Measurements from ENCODE around the gene SEMA4B.
A peak's percentile ranks its signal among the peaks of the same experiment; 100 is the strongest.
"Not testable (repeated sequence)": the region's sequence is repeated elsewhere in the genome, so short reads cannot be mapped to it uniquely, and the experiment has no call there.

Gene SEMA4B

DNA sequence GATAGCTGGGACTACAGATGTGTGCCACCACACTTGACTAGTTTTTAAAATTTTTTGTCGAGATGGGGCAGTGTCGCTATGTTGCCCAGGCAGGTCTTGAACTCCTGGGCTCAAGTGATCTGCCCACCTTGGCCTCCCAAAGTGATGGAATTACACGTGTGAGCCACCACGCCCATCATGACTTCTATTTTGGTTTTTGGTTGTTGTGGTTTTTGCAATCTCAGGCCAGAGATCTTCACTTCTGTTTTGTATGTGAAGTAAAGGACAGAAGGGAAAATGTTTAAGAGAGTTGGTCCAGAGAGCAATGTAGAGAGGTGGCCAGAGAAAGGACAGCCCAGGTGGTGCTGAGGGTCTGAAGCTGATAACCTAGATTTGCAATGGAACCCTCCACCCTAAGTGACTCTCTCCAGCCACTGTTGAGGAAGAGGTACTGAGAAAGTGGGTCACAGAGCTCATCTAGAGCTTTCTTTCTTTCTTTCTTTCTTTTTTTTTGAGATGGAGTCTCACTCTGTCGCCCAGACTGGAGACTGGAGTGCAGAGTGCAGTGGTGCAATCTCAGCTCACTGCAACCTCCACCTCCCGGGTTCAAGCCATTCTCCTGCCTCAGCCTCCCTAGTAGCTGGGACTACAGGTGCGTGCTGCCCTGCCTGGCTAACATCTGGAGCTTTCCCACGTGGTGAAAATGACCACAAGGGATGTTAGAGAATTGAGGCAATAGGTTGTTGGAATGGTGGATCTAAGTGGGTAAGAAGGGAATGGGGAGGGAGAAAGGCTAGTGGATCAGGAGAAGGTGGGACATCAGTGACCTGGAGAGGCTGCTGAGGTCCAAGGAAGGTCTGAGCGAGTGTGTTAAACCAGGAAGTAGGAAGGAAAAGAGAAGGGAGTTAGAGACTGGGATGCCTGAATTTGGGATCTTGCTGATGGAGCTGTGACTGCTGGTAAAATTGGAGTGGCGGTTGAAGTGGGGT, 22.4 kb upstream of the SEMA4B start:
- DNase-seq (ENCODE audit: low read depth): no peak

DNA sequence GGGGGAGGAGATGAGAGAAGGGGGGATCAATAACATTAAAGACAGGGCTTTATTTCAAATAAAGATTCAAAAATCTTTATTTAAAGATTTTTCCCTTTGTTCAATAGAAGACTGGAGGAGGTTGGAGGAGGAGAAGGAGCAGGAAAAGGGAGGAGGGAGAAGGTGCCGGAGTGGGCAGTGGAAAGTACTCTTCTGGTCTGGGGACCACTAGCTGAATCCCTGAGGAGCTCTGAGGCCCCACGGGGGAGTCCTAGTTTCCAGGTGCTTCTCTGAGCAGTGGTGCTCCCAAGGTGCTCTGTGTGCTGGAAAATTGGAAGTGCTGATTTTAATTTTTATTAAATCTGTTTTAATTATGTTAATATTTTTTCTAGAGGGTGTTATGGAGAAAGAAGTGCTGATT, 19.4 kb upstream of the SEMA4B start:
- no peak for DNase-seq (ENCODE audit: low read depth)

DNA sequence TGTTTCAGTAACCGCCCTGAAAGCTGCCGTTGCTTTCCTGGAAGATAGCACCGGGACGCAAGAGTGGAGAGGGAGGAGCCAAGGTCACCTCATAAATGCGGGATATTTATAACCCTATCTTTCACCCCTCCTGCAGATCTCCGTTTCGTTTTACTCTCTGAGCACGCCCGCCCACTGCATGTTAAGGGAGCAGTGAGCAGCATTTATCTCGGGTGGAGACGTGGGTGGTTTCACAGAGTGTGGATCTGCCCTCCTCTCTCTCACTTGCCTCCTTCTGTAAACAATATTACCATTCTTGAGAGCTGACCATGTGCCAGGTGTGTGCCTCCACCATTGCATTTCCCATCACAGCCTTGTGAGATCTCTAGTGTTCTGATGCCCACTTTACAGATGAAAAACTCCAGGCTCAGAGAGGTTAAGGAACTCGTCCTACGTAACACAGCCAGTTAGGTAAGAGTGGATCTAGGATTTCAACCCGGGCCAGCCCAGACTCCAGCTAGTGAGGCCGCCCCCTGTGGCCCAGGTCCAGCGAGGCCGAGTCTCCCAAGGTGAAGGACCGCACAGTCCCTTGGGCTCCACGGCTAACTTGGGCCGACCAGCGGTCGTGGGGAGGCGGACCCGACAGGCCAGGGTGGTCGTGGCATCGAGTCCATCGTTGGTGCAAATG, 16.9 kb upstream of the SEMA4B start:
- no peak for DNase-seq (ENCODE audit: low read depth)

DNA sequence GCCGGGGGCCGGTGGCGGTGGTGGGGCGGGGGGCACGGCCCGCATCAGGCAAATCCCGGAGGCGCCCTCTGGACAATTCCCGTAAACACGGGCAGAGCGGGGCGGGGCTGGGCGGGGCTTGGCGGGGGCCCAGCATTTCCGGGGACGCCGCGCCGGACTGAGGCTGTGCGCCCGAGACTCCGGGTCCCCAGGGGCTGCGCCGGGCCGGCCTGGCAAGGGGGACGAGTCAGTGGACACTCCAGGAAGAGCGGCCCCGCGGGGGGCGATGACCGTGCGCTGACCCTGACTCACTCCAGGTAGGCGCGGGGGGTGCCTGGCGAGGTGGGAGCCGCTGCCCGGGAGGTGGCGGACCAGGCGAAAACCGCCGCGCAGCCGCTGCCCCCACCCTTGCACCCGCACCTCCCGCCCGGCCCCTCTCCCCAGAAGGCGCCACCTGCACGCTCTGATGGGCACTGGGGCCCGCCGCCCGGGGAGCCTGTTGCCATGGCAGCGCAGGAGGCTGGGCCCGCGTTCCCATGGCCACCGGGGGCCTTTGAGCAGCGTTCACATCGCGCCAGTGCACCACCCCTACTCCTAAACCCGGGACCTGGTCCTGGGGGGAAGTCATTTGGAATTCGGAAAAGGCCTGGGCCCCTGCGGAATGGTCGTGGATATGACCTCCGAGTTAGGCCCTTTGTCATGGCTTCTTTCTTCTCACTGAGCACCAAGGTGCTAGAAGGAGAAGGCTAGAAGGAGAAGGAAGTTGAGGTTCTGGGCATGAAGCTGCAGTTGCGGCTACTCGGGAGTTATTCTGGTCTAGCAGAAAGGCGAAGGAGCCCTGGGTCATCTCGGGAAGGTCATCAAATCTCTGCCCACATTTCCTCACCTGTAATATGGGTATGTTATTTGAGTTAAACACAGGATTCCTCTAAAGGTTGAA, 16.1 kb upstream of the SEMA4B start:
- peak; percentile 34 for DNase-seq (ENCODE audit: low read depth)

DNA sequence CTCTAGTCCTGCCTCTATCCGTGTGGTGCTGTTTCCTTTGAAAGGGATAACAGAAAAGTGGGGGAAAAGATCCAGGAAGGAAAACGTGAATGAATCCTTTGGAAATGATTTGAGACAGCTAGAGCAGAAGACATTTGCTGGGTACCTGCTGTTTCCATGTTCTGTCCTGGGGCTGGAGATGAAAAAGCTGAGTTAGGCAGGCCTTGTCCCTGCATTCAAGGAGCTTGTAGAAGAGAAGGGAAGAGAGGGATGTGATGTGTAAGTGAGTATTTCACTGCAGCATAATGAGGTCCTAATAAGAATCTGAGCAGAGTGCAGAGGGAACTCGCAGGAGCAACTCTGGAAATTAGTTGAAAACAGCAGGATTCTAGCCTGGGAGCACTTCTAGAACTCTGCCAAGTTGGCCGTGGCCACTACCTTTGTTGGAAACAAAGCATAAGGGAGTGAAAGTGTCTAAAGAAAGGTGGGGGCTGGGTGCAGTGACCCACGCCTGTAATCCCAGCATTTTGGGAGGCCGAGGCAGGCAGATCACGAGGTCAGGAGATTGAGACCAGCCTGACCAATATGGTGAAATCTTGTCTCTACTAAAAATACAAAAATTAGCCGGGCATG, 13.8 kb upstream of the SEMA4B start:
- DNase-seq (ENCODE audit: low read depth): no peak

DNA sequence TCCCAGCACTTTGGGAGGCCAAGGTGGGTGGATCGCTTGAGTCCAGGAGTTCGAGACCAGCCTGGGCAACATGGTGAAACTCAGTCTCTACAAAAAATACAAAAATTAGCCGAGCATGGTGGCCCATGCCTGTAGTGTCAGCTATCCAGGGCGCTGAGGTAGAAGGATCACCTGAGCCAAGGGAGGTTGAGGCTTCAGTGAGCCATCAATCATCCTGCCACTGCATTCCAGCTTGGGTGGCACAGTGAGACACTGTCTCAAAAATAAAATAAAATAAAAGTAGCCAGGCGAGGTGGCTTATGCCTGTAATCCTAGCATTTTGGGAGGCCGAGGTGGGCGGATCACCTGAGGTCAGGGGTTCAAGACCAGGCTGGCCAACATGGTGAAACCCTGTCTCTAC, 13.1 kb upstream of the SEMA4B start:
- DNase-seq (ENCODE audit: low read depth): not testable (repeated sequence)

DNA sequence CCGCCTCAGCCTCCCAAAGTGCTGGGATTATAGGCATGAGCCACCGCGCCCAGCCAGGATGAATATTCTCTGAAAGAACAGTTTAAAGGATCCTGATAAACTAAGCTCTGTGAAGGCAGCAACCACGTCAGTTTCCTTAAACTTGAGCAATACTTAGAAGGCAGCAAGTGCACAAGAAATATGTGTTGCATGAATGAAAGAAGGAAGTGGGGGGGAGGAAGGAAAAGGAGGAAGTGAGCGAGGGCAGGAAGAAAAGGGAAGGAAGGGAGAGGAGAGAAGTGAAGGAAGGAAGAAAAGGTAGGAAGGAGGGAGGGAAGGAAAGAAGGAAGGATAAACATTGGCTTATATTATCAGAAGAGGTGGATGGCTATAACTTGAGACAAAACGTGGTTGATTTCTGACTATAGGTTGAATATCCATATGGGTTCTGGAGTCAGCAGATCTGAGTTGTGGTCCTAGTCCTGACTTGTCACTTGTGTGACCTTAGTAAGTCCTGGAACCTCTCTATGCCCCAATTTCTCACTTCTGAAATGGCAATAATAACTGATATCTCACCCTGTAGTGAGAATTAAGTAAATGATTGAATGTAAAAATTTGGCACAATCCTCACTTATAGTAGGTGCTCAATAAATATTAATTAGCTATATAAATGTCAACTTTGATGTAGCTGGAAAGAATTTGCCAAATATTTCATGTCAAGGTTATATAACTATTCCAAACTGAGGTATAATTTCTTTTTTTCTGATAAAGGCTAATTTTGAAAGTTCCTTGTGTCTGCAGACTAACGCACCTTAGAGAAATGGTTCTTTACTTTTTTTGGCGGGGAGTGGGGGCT, 12.0 kb upstream of the SEMA4B start:
- DNase-seq (ENCODE audit: low read depth): no peak

DNA sequence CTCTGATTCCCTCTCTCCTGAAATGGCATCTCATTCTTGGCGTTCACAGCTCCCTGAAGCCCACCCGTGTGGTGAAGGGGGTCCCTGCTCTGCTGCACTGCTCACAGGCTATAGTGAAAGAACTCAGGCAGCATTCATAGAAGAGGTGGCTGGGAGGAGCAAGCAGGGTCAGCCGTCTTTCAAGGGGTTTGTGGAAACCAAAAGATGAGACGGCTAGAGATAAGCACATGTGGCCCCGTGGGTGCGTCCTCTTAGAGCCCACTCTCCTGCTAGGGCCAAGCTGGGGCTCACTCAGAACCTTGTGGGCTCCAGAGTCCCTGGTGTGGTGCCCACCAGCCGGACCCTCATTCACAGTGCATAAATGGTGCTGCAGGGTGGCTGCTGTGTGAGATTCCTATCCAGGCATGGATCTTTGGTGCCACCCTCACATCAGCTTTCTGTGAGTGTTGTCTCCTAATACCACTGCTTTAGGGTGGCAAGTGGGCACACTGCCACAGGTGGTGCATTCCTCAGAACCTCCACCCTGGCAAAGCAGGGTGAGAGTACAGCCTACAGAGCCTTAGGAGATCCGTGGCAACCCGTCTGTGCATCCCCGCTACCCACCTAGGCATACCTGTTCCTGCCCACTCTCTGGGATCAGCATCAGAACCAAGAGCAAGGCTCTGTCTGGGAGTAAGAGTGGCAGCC, 11.2 kb upstream of the SEMA4B start:
- no peak for DNase-seq (ENCODE audit: low read depth)

DNA sequence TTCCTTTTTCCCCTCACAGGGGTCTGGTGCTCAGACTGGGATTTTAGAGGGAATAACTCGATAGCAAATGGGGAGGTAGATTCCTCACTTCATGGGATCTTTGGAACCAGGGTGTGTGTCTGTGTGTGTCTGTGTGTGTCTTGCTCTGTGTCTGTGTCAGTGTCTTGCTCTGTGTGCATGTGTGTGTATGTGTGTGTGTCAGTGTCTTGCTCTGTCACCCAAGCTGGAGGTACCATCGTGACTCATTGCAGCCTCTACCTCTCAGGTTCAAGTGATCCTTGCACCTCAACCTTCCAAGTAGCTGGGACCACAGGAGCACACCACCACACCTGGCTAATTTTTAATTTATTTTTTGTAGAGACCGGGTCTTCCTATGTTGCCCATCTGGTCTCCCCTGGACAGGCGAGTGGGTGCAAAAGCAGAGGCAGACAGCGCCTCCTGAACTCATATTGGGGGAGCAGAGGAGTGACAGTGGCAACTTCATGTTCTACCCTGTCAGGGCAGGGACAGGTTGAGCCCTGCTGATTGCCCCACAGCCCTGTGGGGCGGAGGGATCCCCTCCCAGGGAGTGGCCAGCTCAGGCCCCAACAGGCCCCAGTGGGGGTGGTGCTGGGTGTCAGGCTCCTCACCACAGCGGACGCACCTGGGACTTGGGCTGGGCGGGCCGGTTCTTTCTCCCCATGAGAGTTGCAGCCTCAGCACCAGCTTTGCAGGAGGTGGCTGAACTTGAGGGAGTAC, 10.4 kb upstream of the SEMA4B start:
- DNase-seq (ENCODE audit: low read depth): no peak

DNA sequence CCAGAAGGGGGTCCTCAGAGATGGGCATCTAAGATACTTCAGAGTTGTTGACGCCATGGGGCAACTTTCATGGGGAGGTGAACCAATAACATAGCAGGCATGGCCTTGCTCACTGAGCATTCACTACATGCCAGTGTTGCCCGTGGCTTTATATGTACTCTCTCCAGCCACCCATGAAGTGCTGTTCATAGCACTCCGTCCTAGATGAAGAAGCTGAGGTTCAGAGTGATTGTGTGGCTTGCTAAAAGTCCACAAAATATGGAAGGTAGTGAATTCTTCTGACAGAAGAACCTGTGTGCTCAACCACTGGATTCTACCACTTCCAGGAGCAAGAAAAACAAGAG, 9.8 kb upstream of the SEMA4B start:
- no peak for DNase-seq (ENCODE audit: low read depth)

DNA sequence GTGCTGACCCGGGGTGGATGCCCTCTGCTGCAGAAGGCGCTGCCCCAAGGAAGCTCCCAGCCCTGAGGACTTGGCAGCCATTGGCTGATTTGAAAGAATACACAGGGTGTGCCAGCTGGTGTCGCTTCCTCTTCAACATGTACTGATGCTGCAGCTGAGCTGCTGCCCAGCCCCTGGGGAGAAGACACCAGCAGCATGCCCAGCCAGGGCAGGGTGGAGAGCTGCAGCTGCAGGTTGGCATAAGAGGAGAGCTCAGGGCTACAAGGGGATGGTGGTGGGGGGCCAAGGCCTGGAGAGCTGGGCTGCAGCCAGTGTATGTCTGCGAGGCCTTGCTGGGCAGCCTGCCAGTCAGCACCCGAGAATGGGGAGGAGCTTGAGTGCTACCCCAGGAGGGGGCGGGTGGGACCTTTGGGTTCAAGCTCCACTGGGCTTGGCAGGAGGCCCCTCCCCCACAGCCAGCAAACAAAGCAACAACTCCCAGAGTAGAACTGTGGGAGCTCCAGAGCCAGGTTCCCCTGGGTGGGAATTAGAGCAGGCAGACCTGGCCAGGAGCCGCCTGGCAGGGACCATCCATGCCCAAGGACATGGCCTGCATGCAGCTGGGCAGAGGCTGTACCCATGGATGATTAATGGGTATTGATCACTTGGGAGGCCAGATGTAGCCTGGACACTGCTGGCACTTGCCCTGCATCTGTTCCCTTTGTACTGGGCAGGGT, 9.2 kb upstream of the SEMA4B start:
- no peak for DNase-seq (ENCODE audit: low read depth)

DNA sequence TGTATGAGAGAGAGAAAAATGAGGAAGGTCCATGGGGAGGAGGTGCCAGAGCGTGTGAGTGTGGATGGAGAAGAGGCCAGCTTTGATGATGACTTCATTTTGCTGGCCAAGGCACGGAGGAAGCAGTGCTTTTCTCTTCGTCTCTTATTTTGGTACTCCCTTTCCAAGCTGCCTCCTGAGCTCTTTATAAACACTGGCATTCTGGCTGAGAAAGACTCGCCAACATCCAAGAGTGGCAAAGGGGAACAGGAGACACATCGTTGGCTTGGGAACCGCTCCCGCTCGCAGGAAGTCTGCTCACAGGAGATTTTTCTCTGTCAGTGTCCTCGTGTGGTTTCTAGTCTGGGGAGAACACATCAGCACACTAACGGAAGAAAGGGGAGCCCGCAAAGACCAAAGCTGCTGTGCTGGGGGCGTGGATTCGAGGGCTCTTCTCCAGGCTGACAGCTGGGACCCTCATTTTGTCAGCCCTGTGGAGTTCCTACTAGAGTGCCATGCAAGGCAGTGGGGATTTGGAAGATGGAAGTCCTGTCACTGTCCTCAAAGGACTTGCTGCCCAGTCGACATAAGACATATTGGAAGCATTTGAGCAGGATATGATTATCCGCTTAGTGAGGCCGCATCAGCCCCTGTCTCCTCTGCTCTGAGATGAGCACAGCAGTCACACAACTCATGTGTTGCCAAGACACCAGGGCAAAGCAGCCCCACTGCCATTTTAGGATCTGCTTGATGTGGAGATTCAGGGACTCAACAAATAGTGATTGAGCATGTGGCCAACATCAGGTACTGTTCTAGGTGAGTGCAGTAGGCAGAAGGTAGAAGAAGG, 8.0 kb upstream of the SEMA4B start:
- DNase-seq (ENCODE audit: low read depth): no peak

DNA sequence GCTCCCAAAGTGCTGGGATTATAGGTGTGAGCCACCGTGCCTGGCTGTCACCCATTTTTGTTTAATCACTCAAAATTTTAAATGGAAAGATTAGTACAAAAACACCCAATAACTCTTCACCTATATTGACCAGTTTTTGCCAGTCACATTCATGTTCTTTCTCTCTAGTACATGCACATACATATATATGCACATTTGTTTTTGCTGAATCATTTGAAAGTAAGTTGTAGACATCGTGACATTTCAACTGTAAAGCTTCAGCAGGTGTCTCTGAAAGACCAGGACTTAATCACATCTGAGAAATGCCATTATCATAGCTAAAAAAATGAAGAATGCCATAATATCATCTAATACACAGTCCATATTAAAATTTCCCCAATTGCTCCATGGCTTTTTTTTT, 6.5 kb upstream of the SEMA4B start:
- DNase-seq (ENCODE audit: low read depth): no peak

DNA sequence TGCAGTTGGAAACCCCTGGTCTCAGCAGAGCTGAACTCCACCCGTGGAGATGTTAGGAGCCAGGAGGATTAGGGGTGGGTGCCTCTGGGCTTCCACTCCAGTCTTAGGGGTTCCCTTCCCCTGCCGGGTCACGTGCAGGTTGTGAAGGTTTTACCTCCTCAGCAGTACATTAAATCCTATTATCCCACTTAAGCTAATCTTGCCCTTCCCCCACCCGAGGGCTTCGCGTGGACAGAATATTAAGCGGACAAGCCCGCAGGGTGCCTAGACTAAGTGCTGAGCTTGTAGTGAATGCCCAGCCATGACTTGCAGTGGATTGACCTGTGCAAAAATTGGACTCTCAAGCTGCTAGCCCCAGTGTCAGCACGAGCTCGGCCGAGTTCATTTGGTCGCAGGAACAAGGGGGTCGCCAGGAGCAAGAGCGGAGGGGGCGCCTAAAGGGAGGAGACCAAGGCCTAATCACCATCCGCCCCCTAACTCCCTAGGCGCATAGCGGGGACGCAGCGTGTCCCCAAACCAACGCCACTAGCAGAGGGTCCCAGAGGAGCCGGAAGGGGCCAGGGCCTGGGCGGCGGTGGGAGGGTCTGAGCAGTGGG, 498 bp upstream of the SEMA4B start:
- no peak for DNase-seq (ENCODE audit: low read depth)

DNA sequence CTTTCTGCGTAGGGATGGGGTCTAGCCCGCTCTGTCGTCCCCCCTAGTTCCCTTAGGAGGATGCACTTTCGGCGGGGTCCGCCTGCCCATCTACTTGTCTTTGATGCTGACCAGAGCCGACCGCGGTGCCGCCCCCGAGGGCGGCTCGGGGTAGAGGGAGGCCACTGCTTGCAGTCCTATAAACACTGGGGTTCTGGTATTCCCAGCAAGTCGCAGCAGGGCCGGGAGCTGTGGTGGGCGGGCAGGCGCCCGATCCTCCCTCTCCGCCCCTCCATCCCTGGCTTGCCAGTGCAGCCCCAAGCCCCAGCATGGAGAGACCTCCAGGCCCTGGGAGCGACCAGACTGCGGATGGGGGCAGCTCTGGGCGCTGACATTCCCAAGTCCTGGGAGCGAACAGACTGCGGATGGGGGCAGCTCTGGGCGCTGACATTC, 830 bp downstream of the SEMA4B start:
- no peak for DNase-seq (ENCODE audit: low read depth)

DNA sequence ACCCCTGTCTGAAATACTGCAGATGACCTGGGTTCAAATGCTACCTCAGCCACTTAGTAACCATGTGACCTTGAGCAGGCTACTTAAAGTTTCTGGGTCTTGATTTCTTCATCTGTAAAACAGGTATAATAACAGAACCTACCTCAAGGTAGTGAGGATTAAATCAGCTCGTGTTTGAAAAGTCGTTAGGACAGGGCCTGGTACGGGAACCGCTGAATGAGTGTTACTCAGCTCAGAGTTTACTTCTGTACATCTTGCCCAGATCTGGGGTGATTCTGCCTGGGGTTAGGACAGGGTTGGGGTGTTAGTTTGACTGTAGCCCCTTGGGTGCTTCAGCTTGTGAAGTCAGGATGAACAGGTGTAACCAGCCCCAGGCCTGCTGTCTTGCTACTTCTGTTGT, 1.8 kb downstream of the SEMA4B start:
- DNase-seq (ENCODE audit: low read depth): no peak

DNA sequence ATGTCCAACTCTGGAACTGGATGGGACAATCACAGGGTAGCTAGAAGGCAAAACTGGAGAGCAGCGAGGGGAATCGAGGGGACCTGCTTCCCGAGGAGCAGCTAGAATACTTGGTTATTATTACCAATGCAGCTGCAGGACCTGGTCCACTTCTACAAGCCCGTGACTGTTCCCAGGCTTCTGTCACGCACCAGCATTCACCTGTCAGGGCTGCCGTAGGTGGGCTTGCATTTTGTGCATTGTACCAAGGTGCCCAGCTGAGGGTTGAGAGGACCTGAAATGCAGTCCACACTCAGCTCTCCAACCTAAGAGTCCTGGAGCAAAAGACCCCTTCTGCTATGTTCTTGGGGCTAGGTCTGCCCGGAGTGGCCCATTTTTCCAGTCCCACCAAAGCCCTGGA, 2.3 kb downstream of the SEMA4B start:
- DNase-seq (ENCODE audit: low read depth): no peak

DNA sequence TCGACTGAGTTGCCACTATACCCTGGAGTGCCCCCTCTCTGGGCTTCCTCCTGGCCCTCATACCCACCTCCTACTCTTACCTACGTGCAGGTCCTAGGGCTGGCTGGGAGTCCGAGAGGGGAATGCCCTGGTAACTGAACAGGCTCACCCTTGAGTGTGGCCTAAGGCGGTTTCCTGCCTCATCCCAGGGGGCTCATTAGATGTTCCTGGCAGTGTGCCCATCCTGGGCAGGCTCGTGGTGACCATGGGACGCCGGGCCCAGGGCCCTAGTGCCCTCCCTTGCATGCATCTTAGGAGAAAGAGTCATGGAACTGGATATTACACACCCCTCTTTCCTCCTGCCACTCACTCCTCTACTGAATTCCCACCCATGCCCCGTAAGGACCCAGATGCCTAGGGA, 2.8 kb downstream of the SEMA4B start:
- DNase-seq (ENCODE audit: low read depth): no peak

Data from activated T-cell treated with anti-CD3 and anti-CD28 coated beads for 48 hours (primary cell).